Mucosa of stomach (tissue), 1 donor: ENCODE results near the gene DTX2.
"Not testable (repeated sequence)": the region's sequence is repeated elsewhere in the genome, so short reads cannot be mapped to it uniquely, and the experiment has no call there.

ENCODE experiments used
- H3K27me3 ChIP-seq: one replicate; pipeline ENCODE4 v1.7.0; 2013; ENCODE audit warnings: mild to moderate bottlenecking, low read length; ENCODE audit not compliant: control insufficient read depth, insufficient read depth
- H3K36me3 ChIP-seq: one replicate; pipeline ENCODE4 v1.7.0; 2013; ENCODE audit warnings: low read length; ENCODE audit not compliant: control insufficient read depth, insufficient read depth
- H3K4me1 ChIP-seq: one replicate; pipeline ENCODE4 v1.7.0; 2013; ENCODE audit warnings: mild to moderate bottlenecking, low read length; ENCODE audit not compliant: control insufficient read depth, insufficient read depth
- H3K4me3 ChIP-seq: one replicate; pipeline ENCODE4 v1.7.0; 2013; ENCODE audit warnings: low read length
- H3K9ac ChIP-seq: one replicate; pipeline ENCODE4 v1.7.0; 2013; ENCODE audit warnings: mild to moderate bottlenecking, low read length, moderate library complexity
- H3K9me3 ChIP-seq: one replicate; pipeline ENCODE4 v1.7.0; 2013; ENCODE audit warnings: mild to moderate bottlenecking, low read length, moderate library complexity; ENCODE audit not compliant: control insufficient read depth
- donor health status: Pancreatic carcinoma.

Gene DTX2

GRCh38 chr7:76483081-76483480, 21.6 kb downstream of the DTX2 start:
- H3K9me3 ChIP-seq, H3K27me3 ChIP-seq, H3K4me1 ChIP-seq, H3K4me3 ChIP-seq, H3K9ac ChIP-seq, H3K36me3 ChIP-seq: not testable (repeated sequence)

- H3K9ac ChIP-seq, H3K27me3 ChIP-seq, H3K4me1 ChIP-seq, H3K36me3 ChIP-seq, H3K4me3 ChIP-seq, H3K9me3 ChIP-seq: not testable (repeated sequence)
These were observed 22.9 kb downstream of the DTX2 start for GRCh38 chr7:76484456-76484855.

GRCh38 chr7:76485822-76486610, 24.5 kb downstream of the DTX2 start:
- not testable (repeated sequence) for H3K9ac ChIP-seq, H3K36me3 ChIP-seq, H3K4me1 ChIP-seq, H3K4me3 ChIP-seq, H3K27me3 ChIP-seq, H3K9me3 ChIP-seq

GRCh38 chr7:76486618-76487017, 25.1 kb downstream of the DTX2 start:
- not testable (repeated sequence) for H3K9me3 ChIP-seq, H3K27me3 ChIP-seq, H3K36me3 ChIP-seq, H3K4me3 ChIP-seq, H3K9ac ChIP-seq, H3K4me1 ChIP-seq

- not testable (repeated sequence) for H3K9ac ChIP-seq, H3K4me3 ChIP-seq, H3K9me3 ChIP-seq, H3K4me1 ChIP-seq, H3K36me3 ChIP-seq, H3K27me3 ChIP-seq
These were observed 26.5 kb downstream of the DTX2 start for GRCh38 chr7:76487969-76488368.

GRCh38 chr7:76492139-76492538, 30.6 kb downstream of the DTX2 start:
- not testable (repeated sequence) for H3K4me1 ChIP-seq, H3K9me3 ChIP-seq, H3K27me3 ChIP-seq, H3K4me3 ChIP-seq, H3K36me3 ChIP-seq, H3K9ac ChIP-seq

- H3K27me3 ChIP-seq, H3K36me3 ChIP-seq, H3K4me3 ChIP-seq, H3K9me3 ChIP-seq, H3K9ac ChIP-seq, H3K4me1 ChIP-seq: not testable (repeated sequence)
These were observed 34.2 kb downstream of the DTX2 start for GRCh38 chr7:76495717-76496116.

GRCh38 chr7:76497918-76498582, 36.5 kb downstream of the DTX2 start:
- H3K27me3 ChIP-seq, H3K4me1 ChIP-seq, H3K4me3 ChIP-seq, H3K9me3 ChIP-seq, H3K9ac ChIP-seq, H3K36me3 ChIP-seq: not testable (repeated sequence)

GRCh38 chr7:76498583-76499200, 37.2 kb downstream of the DTX2 start:
- H3K4me3 ChIP-seq, H3K9me3 ChIP-seq, H3K36me3 ChIP-seq, H3K27me3 ChIP-seq, H3K4me1 ChIP-seq, H3K9ac ChIP-seq: not testable (repeated sequence)

GRCh38 chr7:76499201-76499923, 37.9 kb downstream of the DTX2 start:
- H3K27me3 ChIP-seq, H3K9me3 ChIP-seq, H3K4me3 ChIP-seq, H3K4me1 ChIP-seq, H3K36me3 ChIP-seq, H3K9ac ChIP-seq: not testable (repeated sequence)

GRCh38 chr7:76499924-76500241, 38.4 kb downstream of the DTX2 start:
- H3K9me3 ChIP-seq, H3K27me3 ChIP-seq, H3K36me3 ChIP-seq, H3K4me3 ChIP-seq, H3K9ac ChIP-seq, H3K4me1 ChIP-seq: not testable (repeated sequence)

GRCh38 chr7:76502224-76502623, 40.7 kb downstream of the DTX2 start:
- H3K4me1 ChIP-seq, H3K9me3 ChIP-seq, H3K27me3 ChIP-seq, H3K36me3 ChIP-seq, H3K4me3 ChIP-seq, H3K9ac ChIP-seq: not testable (repeated sequence)
